GM19463 (cell line): ENCODE results near the gene LRIG3.
"Not testable (repeated sequence)": the region's sequence is repeated elsewhere in the genome, so short reads cannot be mapped to it uniquely, and the experiment has no call there.

Source experiments
- ATAC-seq: cut with Tn5 transposase; IDR thresholded peaks from one replicate; pipeline ENCODE4 v1.9.1; 2021; ENCODE audit warnings: mild to moderate bottlenecking, moderate library complexity; ENCODE audit not compliant: unreplicated experiment

The LRIG3 gene

DNA sequence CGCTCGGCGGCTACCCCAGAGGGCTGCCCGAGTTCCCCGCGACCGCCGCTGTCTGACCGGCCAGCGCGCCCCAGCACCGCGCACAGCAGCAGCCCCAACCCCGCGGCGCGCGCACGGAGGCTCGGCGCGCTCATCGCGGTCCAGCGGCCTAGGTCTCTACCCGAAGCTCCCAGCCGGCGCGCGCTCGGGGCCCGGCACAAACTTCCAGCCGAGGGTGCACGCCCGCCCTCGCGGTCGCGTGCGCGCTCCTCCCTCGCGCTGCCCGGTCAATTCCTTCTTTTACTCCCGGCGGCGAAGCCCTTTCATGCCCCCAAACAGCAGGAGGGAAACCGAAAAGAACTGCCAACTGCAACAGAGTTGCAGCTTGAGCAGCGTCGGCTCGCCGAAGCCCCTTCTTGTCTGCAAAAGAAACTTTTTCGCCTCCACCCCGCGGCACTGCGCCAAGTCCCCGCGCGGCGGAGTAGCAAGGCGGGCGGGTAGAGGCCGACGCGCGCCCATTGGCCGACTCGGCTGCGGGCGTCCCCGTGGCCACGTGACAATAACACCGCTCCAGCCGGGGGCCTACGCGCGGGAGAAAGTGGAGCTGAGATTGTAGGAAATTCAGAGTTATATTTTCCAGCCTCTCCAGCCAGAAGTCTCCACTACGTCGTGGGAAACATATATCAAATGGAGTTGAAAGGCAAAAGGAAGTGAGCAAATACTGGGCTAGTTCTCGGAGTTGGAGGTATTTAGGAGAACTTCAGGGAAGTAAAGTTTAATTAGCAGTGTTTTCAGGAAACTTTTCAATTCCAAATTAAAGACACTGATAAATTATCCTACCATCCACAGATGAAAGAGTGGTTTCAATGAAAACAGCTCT, at the start of gene LRIG3:
Gene LRIG3, minus strand, starts transcription at position 403 of the 859 bp plus-strand sequence. Its CDS starts 269 bp downstream, at position 134.
- ATAC-seq: peak; percentile 88

- ATAC-seq: no peak
Observed at GRCh38 chr12:58969237-58969636, 48.9 kb upstream of the LRIG3 start.

DNA sequence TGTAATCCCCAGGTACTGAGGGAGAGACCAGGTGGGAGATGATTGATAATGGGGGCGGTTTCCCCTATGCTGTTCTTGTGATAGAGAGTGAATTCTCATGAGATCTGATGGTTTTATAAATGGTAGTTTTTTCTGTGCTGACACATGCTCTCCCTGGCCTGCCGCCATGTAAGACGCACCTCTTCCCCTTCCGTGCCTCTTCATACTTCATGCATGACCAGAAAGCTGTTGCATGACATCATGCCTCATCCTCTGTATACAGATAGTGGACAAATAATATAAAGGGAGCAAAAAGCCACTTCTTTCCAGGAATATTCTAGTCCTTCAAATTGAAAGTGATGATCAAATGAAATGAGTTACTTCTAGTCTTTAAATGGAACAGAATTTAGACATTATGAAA, 47.3 kb upstream of the LRIG3 start:
- no peak for ATAC-seq

DNA sequence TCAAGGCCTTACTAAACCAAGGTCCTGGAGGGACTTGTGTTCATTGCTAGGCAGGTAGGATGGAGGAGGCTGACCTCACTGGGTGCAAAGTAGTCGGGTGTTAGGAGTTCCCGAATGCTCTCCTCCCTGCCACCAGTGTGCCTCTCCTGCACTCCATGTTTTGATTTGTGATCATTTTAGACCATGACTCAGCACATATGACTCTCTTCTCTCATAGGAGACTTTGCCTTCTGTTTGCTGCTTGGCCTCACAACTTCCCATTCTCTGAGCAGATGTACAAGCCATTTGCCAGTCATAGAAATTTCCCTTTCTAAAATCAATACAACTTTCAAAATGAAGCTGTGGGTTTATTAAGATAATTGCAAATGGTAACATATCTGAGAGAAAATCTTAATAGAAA, 46.6 kb upstream of the LRIG3 start:
- no peak for ATAC-seq

DNA sequence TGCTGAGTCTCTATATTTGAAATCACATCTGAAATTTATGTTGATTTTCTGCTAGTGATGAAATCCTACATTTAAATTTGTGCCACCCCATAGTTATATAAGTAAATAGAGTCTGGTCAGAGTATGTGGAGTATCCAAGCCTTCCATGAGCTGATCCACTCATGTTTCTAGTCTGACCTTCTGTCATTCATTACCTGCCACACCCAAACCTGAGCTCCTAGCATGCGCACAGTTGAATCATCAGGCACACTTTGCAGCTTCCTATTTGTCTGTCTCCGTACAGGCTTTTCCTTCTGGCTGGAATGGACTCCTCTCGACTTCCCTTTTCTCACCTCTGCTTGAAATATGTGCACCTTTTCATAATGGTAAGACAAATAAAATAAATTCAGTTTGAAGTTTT, 45.3 kb upstream of the LRIG3 start:
- no peak for ATAC-seq

DNA sequence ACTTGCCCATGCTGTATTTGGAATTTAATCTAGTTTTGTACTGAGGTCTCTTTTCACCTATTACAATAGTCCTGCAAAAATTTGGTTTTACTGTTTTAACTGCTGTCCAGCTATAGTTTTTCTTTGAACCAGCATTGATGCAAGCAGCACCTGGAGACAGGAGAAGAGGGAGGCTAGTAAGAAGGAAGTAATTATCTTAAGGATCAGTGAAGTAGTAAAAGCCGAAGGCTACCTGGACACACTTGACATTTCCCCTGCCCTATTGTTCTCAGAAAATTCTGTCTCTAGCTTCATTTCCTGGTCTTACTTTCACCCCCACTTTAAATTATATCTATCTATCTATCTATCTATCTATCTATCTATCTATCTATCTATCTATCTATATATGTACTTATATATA, 43.5 kb upstream of the LRIG3 start:
- no peak for ATAC-seq

DNA sequence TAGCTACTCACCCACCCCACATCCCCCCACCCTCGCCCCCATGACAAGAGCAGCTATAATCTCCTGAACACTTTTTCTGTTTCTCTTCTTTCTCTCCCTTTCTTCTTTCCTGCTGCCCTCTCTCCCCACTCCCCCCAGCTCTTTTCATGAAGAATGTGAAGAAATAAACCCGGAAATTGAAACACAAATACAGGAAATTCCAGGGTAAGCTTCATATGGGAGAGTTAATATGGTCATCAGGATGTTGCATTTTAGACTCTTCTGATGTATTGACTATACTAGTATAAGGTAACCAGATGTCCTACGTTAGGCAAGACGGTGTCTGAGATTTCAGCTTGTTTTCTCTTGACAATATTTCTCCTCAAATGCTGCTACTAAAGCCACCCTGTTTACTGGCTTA, 41.6 kb upstream of the LRIG3 start:
- ATAC-seq: no peak

DNA sequence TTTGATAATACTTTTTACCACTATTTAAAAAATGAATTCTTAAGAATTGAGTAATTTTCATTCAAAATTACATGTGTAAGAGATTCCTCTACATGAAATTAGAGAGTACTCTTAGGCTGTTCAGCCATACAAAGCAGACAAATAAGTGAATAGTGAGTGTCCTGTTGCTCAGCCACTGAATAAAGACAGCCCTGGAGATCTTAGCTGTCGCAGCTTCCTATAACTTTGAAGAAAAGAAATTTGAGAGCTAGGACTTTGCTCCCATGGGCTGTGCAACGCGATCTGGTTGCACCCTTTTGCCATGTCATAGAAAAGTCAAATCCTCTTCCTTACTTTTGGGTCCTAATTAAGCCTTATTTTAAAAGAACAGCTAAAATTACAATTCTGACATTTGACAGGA, 40.9 kb upstream of the LRIG3 start:
- ATAC-seq: no peak

GRCh38 chr12:58959639-58960300, 39.5 kb upstream of the LRIG3 start:
- no peak for ATAC-seq

- ATAC-seq: no peak
Observed at GRCh38 chr12:58957298-58957697, 37.0 kb upstream of the LRIG3 start.

- no peak for ATAC-seq
Observed at GRCh38 chr12:58955849-58956248, 35.5 kb upstream of the LRIG3 start.

DNA sequence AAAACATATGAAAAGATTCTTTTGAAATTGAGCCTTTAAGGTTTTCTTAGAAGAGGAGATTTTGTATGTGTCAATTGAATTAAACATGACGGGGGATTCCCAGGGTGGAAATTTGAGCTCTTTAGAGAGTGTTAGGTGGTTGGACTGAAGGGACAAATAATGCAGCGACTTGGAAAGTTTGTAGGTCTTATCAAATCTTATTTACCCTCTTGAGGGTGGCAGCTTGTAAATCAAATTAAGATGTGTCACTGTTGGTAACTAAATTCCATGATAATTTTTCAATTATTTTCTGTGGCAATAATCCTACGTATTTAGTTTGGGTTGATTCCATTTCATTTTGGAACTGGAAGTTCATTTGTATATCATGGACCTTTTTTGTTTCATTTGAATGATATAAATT, 33.7 kb upstream of the LRIG3 start:
- no peak for ATAC-seq

GRCh38 chr12:58950739-58951100, 30.4 kb upstream of the LRIG3 start:
- no peak for ATAC-seq

- not testable (repeated sequence) for ATAC-seq
Observed at GRCh38 chr12:58949954-58950738, 29.8 kb upstream of the LRIG3 start.

DNA sequence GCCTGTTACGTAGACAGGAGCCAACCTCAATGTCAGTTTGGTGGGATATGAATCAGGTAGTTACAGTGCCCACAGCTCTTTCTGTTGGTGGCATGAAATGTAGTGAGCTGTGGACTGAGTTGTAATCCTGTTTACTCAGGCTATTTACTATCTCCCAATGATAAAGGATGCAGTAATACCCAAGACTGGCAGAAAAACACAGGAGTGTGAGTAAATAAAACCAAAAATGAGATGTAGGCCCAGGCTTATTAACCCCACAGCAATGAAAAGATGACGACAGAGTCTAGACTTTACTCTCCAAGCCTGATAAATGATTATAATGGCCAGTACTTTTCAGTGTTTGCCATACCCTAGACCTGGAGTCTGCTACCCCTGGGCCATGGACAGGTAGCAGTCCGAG, 22.8 kb upstream of the LRIG3 start:
- ATAC-seq: no peak

- no peak for ATAC-seq
Observed at GRCh38 chr12:58942345-58942744, 22.0 kb upstream of the LRIG3 start.

- no peak for ATAC-seq
Observed at GRCh38 chr12:58939399-58940100, 19.2 kb upstream of the LRIG3 start.

GRCh38 chr12:58938440-58938839, 18.1 kb upstream of the LRIG3 start:
- no peak for ATAC-seq

GRCh38 chr12:58934528-58934927, 14.2 kb upstream of the LRIG3 start:
- no peak for ATAC-seq

- ATAC-seq: no peak
Observed at GRCh38 chr12:58932806-58933681, 12.7 kb upstream of the LRIG3 start.
